CD4-positive, alpha-beta T cell treated with Interleukin-15 for 1 hour (primary cell): ENCODE results near the gene CPHXL2.

ENCODE experiments used
- DNase-seq: peaks from one replicate; pipeline ENCODE4 v3.0.0-alpha.2; 2020

Gene CPHXL2

GRCh38 chr16:75640598-75640997 lies 36.2 kb downstream of the CPHXL2 start:
- DNase-seq = no peak

- no peak for DNase-seq
These were observed 41.8 kb downstream of the CPHXL2 start for GRCh38 chr16:75635036-75635435.

- DNase-seq = no peak
These were observed 44.0 kb downstream of the CPHXL2 start for GRCh38 chr16:75632857-75633256.

GRCh38 chr16:75630052-75630451 lies 46.8 kb downstream of the CPHXL2 start:
- no peak for DNase-seq

GRCh38 chr16:75629132-75629531 lies 47.7 kb downstream of the CPHXL2 start:
- no peak for DNase-seq

- DNase-seq = no peak
These were observed 48.5 kb downstream of the CPHXL2 start for GRCh38 chr16:75628351-75628750.

- DNase-seq = no peak
These were observed 49.0 kb downstream of the CPHXL2 start for GRCh38 chr16:75627851-75628250.

GRCh38 chr16:75626806-75627205 lies 50.0 kb downstream of the CPHXL2 start:
- no peak for DNase-seq

- no peak for DNase-seq
These were observed 51.9 kb downstream of the CPHXL2 start for GRCh38 chr16:75624921-75625334.

GRCh38 chr16:75622761-75623605 lies 53.8 kb downstream of the CPHXL2 start, which contains the start of gene ADAT1:
Gene ADAT1 (minus strand): TSS chr16:75623281. CDS start chr16:75620799, 2,482 bp downstream.
- peak; percentile 98 for DNase-seq

- DNase-seq = no peak
These were observed 55.7 kb downstream of the CPHXL2 start for GRCh38 chr16:75621170-75621477.

- peak; percentile 78 for DNase-seq
These were observed 56.3 kb downstream of the CPHXL2 start for GRCh38 chr16:75620326-75621169.

GRCh38 chr16:75618780-75619179 lies 58.0 kb downstream of the CPHXL2 start:
- DNase-seq = no peak

GRCh38 chr16:75617121-75617520 lies 59.7 kb downstream of the CPHXL2 start:
- DNase-seq = no peak

- no peak for DNase-seq
These were observed 60.2 kb downstream of the CPHXL2 start for GRCh38 chr16:75616521-75617010.

GRCh38 chr16:75615619-75616018 lies 61.2 kb downstream of the CPHXL2 start:
- DNase-seq = no peak

GRCh38 chr16:75614066-75614897 lies 62.5 kb downstream of the CPHXL2 start:
- DNase-seq = no peak
